Neuronal stem cell (in vitro differentiated cells): ENCODE data around the gene CHGA.

Experiments
- DNase-seq: peaks from one replicate; pipeline ENCODE4 v3.0.0-alpha.2; 2013; ENCODE audit warnings: low spot score
- H2AFZ ChIP-seq: one replicate; pipeline ENCODE4 v1.6.1; 2013; ENCODE audit warnings: mild to moderate bottlenecking, low read length, inconsistent platforms
- H2AK5ac ChIP-seq: 2 replicates; pipeline ENCODE4 v1.6.1; 2013; ENCODE audit warnings: low read depth, mild to moderate bottlenecking, inconsistent platforms, low read length, moderate library complexity, mixed read lengths
- H2BK120ac ChIP-seq: 2 replicates; pipeline ENCODE4 v1.6.1; 2013; ENCODE audit warnings: low read depth, mild to moderate bottlenecking, inconsistent platforms, low read length, moderate library complexity, mixed read lengths
- H2BK12ac ChIP-seq: one replicate; pipeline ENCODE4 v1.6.1; 2013; ENCODE audit warnings: low read length, inconsistent platforms
- H2BK15ac ChIP-seq: 2 replicates; pipeline ENCODE4 v1.6.1; 2013; ENCODE audit warnings: mild to moderate bottlenecking, low read length, inconsistent platforms, mixed read lengths
- H2BK5ac ChIP-seq: one replicate; pipeline ENCODE4 v1.6.1; 2013; ENCODE audit warnings: inconsistent platforms, mild to moderate bottlenecking, low read length, moderate library complexity
- H3K14ac ChIP-seq: one replicate; pipeline ENCODE4 v1.6.1; 2013; ENCODE audit warnings: low read length, inconsistent platforms
- H3K18ac ChIP-seq: 2 replicates; pipeline ENCODE4 v1.6.1; 2013; ENCODE audit warnings: low read length, inconsistent platforms
- H3K23ac ChIP-seq: 2 replicates; pipeline ENCODE4 v1.6.1; 2013; ENCODE audit warnings: low read depth, mild to moderate bottlenecking, mixed read lengths, low read length, inconsistent platforms; ENCODE audit not compliant: poor library complexity
- H3K27ac ChIP-seq: replicated peaks from 3 replicates; pipeline ENCODE4 v1.5.1; 2013; ENCODE audit warnings: low read length, inconsistent platforms
- H3K27me3 ChIP-seq, 3 experiments: 2 replicates each; pipeline ENCODE4 v1.6.1; 2013; ENCODE audit warnings: low read length in 3 of 3, mild to moderate bottlenecking in 2 of 3, inconsistent platforms in 1 of 3, low read depth in 1 of 3, mixed read lengths in 1 of 3, moderate library complexity in 1 of 3; ENCODE audit not compliant: control insufficient read depth in 3 of 3, insufficient read depth in 3 of 3
- H3K36me3 ChIP-seq, 2 donors: replicated peaks in 1 of 2; 2 replicates each; pipeline ENCODE4 v1.6.1; 2013; ENCODE audit warnings: low read length in 2 of 2; ENCODE audit not compliant: control insufficient read depth in 2 of 2, insufficient read depth in 2 of 2
- H3K4ac ChIP-seq: 2 replicates; pipeline ENCODE4 v1.6.1; 2013; ENCODE audit warnings: inconsistent platforms, mild to moderate bottlenecking, low read length, moderate library complexity
- H3K4me1 ChIP-seq, 2 donors: 1 replicate in 1 of 2; 2 replicates in 1 of 2; pipeline ENCODE4 v1.6.1; 2013; ENCODE audit warnings: low read length in 2 of 2, low read depth in 1 of 2; ENCODE audit not compliant: control insufficient read depth in 2 of 2, insufficient read depth in 1 of 2
- H3K4me2 ChIP-seq: one replicate; pipeline ENCODE4 v1.6.1; 2013; ENCODE audit warnings: mild to moderate bottlenecking, low read length, inconsistent platforms; ENCODE audit not compliant: insufficient read depth, poor library complexity, severe bottlenecking
- H3K4me3 ChIP-seq, 2 donors: 2 replicates each; pipeline ENCODE4 v1.5.1; 2013; ENCODE audit warnings: low read length in 2 of 2, mild to moderate bottlenecking in 2 of 2, inconsistent platforms in 1 of 2, moderate library complexity in 1 of 2
- H3K79me1 ChIP-seq: one replicate; pipeline ENCODE4 v1.6.1; 2013; ENCODE audit warnings: low read depth, mild to moderate bottlenecking, inconsistent platforms, low read length, moderate library complexity
- H3K9ac ChIP-seq: one replicate; pipeline ENCODE4 v1.6.1; 2013; ENCODE audit warnings: mild to moderate bottlenecking, low read depth, low read length, inconsistent platforms; ENCODE audit not compliant: poor library complexity
- H3K9me3 ChIP-seq, 2 donors: replicated peaks in 1 of 2; 2 replicates each; pipeline versions ENCODE3 to v1.6.1; 2013; ENCODE audit warnings: low read length in 2 of 2, mild to moderate bottlenecking in 2 of 2, inconsistent platforms in 1 of 2, low read depth in 1 of 2, mixed read lengths in 1 of 2, moderate library complexity in 1 of 2; ENCODE audit not compliant: control insufficient read depth in 2 of 2, insufficient read depth in 1 of 2
- H4K8ac ChIP-seq: one replicate; pipeline ENCODE4 v1.6.1; 2013; ENCODE audit warnings: low read depth, mild to moderate bottlenecking, inconsistent platforms, low read length, moderate library complexity
- H4K91ac ChIP-seq: one replicate; pipeline ENCODE4 v1.6.1; 2013; ENCODE audit warnings: low read length, low read depth, mild to moderate bottlenecking, inconsistent platforms; ENCODE audit not compliant: poor library complexity
- WGBS, 2 donors: extraction: QIAGEN DNeasy Blood & Tissue Kit; methylation state at CpG; one replicate each; pipeline ENCODE4 v1.1.7; 2013; ENCODE audit warnings: missing lambda C conversion rate in 2 of 2, mixed read lengths in 1 of 2; ENCODE audit not compliant: insufficient read length in 2 of 2, insufficient replicate concordance in 1 of 2; ENCODE audit errors: extremely low coverage in 2 of 2; 5-methylcytosine and 5-hydroxymethylcytosine counted together

The CHGA gene

GRCh38 chr14:92898566-92899131 lies 24.3 kb upstream of the CHGA start:
- Histone ChIP-seq H3K4me2 (no peak overlapping the region), H4K8ac (no peak overlapping the region), H3K4me1 (peaks cover 0 to 13% of the 10 kb centered on the region in 2 donors), H3K79me1 (no peaks in the 10 kb centered on the region), H3K27me3 (peaks cover 0 to 26% (median 1%) of the 10 kb centered on the region in 3 experiments), H2BK12ac (no peak overlapping the region), H3K9ac (no peak overlapping the region), H3K9me3 (peaks cover 0 to 2% of the 10 kb centered on the region in 2 donors), H3K4ac (no peak overlapping the region), H3K18ac (no peak overlapping the region), H3K4me3 (no peak overlapping the region), H2BK5ac (no peak overlapping the region), H2BK120ac (no peak overlapping the region), H2BK15ac (no peak overlapping the region), H3K27ac (no peak overlapping the region), H4K91ac (no peak overlapping the region), H3K14ac (no peak overlapping the region), H3K23ac (no peak overlapping the region), H2AK5ac (no peak overlapping the region), H3K36me3 (no peaks in the 10 kb centered on the region), H2AFZ (no peak overlapping the region)
- no CpG with 5 or more reads among the region's 9 CpGs for WGBS, 2 donors
- DNase-seq, result no peak

- Histone ChIP-seq H3K18ac (no peak overlapping the region), H2BK12ac (no peak overlapping the region), H3K4me3 (no peak overlapping the region), H3K4me2 (no peak overlapping the region), H3K4ac (no peak overlapping the region), H2AFZ (no peak overlapping the region), H2AK5ac (no peak overlapping the region), H2BK120ac (no peak overlapping the region), H3K4me1 (peaks cover 0 to 13% of the 10 kb centered on the region in 2 donors), H2BK15ac (no peak overlapping the region), H3K27ac (no peak overlapping the region), H4K8ac (no peak overlapping the region), H3K9ac (no peak overlapping the region), H3K23ac (no peak overlapping the region), H4K91ac (no peak overlapping the region), H3K14ac (no peak overlapping the region), H3K36me3 (no peaks in the 10 kb centered on the region), H3K27me3 (peaks cover 0 to 44% (median 1%) of the 10 kb centered on the region in 3 experiments), H2BK5ac (no peak overlapping the region), H3K9me3 (peaks cover 0 to 2% of the 10 kb centered on the region in 2 donors), H3K79me1 (no peaks in the 10 kb centered on the region)
- DNase-seq, result no peak
- WGBS, 2 donors, result no CpG with 5 or more reads among the region's 2 CpGs
These were observed 22.3 kb upstream of the CHGA start for GRCh38 chr14:92900660-92901059.

GRCh38 chr14:92902191-92902590 lies 20.8 kb upstream of the CHGA start:
- Histone ChIP-seq H3K9me3 (peaks cover 0 to 2% of the 10 kb centered on the region in 2 donors), H3K14ac (no peak overlapping the region), H2AFZ (no peak overlapping the region), H3K36me3 (no peaks in the 10 kb centered on the region), H3K27ac (no peak overlapping the region), H3K4me2 (no peak overlapping the region), H4K8ac (no peak overlapping the region), H4K91ac (no peak overlapping the region), H2BK5ac (no peak overlapping the region), H3K18ac (no peak overlapping the region), H3K4ac (no peak overlapping the region), H3K23ac (no peak overlapping the region), H3K4me3 (peak overlapping the region in 1 of 2 donors; percentile 19), H2BK120ac (no peak overlapping the region), H2AK5ac (no peak overlapping the region), H2BK12ac (no peak overlapping the region), H3K79me1 (no peaks in the 10 kb centered on the region), H2BK15ac (no peak overlapping the region), H3K27me3 (peaks cover 0 to 50% (median 1%) of the 10 kb centered on the region in 3 experiments), H3K4me1 (peaks cover 0 to 13% of the 10 kb centered on the region in 2 donors), H3K9ac (no peak overlapping the region)
- WGBS, 2 donors, result no CpG with 5 or more reads among the region's 6 CpGs
- DNase-seq, result no peak

- no peak overlapping the region for H3K14ac ChIP-seq
- no peak for DNase-seq
- peak overlapping the region; percentile 47 for H2AFZ ChIP-seq
- H2AK5ac ChIP-seq, result no peak overlapping the region
- no peak overlapping the region for H3K27ac ChIP-seq
- H3K9me3 ChIP-seq, result peaks cover 0 to 2% of the 10 kb centered on the region in 2 donors
- H3K36me3 ChIP-seq, result no peaks in the 10 kb centered on the region
- no peak overlapping the region for H3K4me2 ChIP-seq
- no peak overlapping the region for H2BK120ac ChIP-seq
- H2BK5ac ChIP-seq, result no peak overlapping the region
- peak overlapping the region; percentile 44 for H3K18ac ChIP-seq
- H4K91ac ChIP-seq, result no peak overlapping the region
- peaks cover 0 to 50% (median 1%) of the 10 kb centered on the region in 3 experiments for H3K27me3 ChIP-seq
- no peak overlapping the region for H3K9ac ChIP-seq
- H4K8ac ChIP-seq, result no peak overlapping the region
- H3K4ac ChIP-seq, result no peak overlapping the region
- no CpG with 5 or more reads among the region's 17 CpGs for WGBS, 2 donors
- no peaks in the 10 kb centered on the region for H3K79me1 ChIP-seq
- no peak overlapping the region for H2BK12ac ChIP-seq
- H3K4me3 ChIP-seq, result no peak overlapping the region
- no peak overlapping the region for H3K23ac ChIP-seq
- H2BK15ac ChIP-seq, result no peak overlapping the region
- peaks cover 0 to 13% of the 10 kb centered on the region in 2 donors for H3K4me1 ChIP-seq
These were observed 20.2 kb upstream of the CHGA start for GRCh38 chr14:92902726-92903125.
